ENCODE results near the gene USP17L22. TPM values are rescaled to one million over a fixed set of nuclear protein-coding genes. Genes with fewer than 3 reads are reported as not detected.

USP17L22 gene
- polyA plus RNA-seq, 3 donors, result not detected

Other genes starting within 250 kb of the USP17L22 start
- gene FAM90A26, start 97.2 kb upstream of the USP17L22 start, polyA plus RNA-seq, result not detected
- not detected for gene USP17L10, start 57.0 kb upstream of the USP17L22 start, polyA plus RNA-seq
- not detected for gene USP17L11, start 52.2 kb upstream of the USP17L22 start, polyA plus RNA-seq
- not detected for gene USP17L12, start 47.5 kb upstream of the USP17L22 start, polyA plus RNA-seq
- not detected for gene USP17L13, start 42.7 kb upstream of the USP17L22 start, polyA plus RNA-seq
- gene USP17L15, start 33.2 kb upstream of the USP17L22 start, polyA plus RNA-seq, result not detected
- not detected for gene USP17L17, start 23.7 kb upstream of the USP17L22 start, polyA plus RNA-seq
- not detected for gene USP17L18, start 19.0 kb upstream of the USP17L22 start, polyA plus RNA-seq
- gene USP17L19, start 14.2 kb upstream of the USP17L22 start, polyA plus RNA-seq, result not detected
- not detected for gene USP17L20, start 9.5 kb upstream of the USP17L22 start, polyA plus RNA-seq
- gene USP17L21, start 4.7 kb upstream of the USP17L22 start, polyA plus RNA-seq, result not detected
- not detected for gene USP17L24, start 57.5 kb downstream of the USP17L22 start, polyA plus RNA-seq
- gene USP17L25, start 62.3 kb downstream of the USP17L22 start, polyA plus RNA-seq, result not detected
- gene USP17L26, start 67.0 kb downstream of the USP17L22 start, polyA plus RNA-seq, result not detected
- gene USP17L5, start 71.8 kb downstream of the USP17L22 start, polyA plus RNA-seq, result not detected
- not detected for gene USP17L27, start 76.5 kb downstream of the USP17L22 start, polyA plus RNA-seq
- gene USP17L28, start 81.3 kb downstream of the USP17L22 start, polyA plus RNA-seq, result not detected
- not detected for gene USP17L29, start 86.0 kb downstream of the USP17L22 start, polyA plus RNA-seq
- gene USP17L30, start 95.5 kb downstream of the USP17L22 start, polyA plus RNA-seq, result not detected
- gene DEFB131A, start 176.8 kb downstream of the USP17L22 start, polyA plus RNA-seq, result not detected

All from CD14-positive monocyte (primary cell).